Measurements from ENCODE around the gene PRKAG2.

GRCh38 chr7:151644554-151644953 lies 232.4 kb downstream of the PRKAG2 start:
- TF ChIP-seq CTCF (IDR thresholded peaks at IDR 0.05; ENCODE audit: low read length) (no peak), EZH2 (IDR thresholded peaks at IDR 0.05; ENCODE audit: borderline replicate concordance, low read length) (no peak)

Data from OCI-LY1 (cell line).